SK-N-SH treated with all-trans-retinoic acid at 6 μM for 48 hours (cell line): ENCODE data around the gene RAB9B.

Experiments
- ARNTL ChIP-seq: fragments of 450-650 bp; formaldehyde crosslinking; IDR thresholded peaks from 2 replicates; pipeline ENCODE4 v1.5.0; 2020; ENCODE audit warnings: low read depth, mild to moderate bottlenecking, moderate library complexity, borderline replicate concordance
- GLIS3 ChIP-seq: fragments of 250-450 bp; sonication (Bioruptor Pico); IDR thresholded peaks from 2 replicates; pipeline ENCODE4 v1.5.0; 2020; ENCODE audit warnings: mild to moderate bottlenecking, moderate library complexity
- RARB ChIP-seq: fragments of 250-450 bp; sonication (Bioruptor Pico); IDR thresholded peaks from 2 replicates; pipeline ENCODE4 v1.8.0; 2021; ENCODE audit warnings: mild to moderate bottlenecking, moderate library complexity
- TOX ChIP-seq: fragments of 250-450 bp; sonication (Bioruptor Pico); IDR thresholded peaks from 2 replicates; pipeline ENCODE4 v1.8.0; 2021; ENCODE audit warnings: mild to moderate bottlenecking, moderate library complexity, borderline replicate concordance
- ZFP3 ChIP-seq: fragments of 250-450 bp; sonication (Bioruptor Pico); IDR thresholded peaks from 2 replicates; pipeline ENCODE4 v1.5.0; 2020; ENCODE audit warnings: mild to moderate bottlenecking, moderate library complexity
- ZFP30 ChIP-seq: fragments of 450-650 bp; formaldehyde crosslinking; IDR thresholded peaks from 2 replicates; pipeline ENCODE4 v1.5.0; 2022; ENCODE audit warnings: mild to moderate bottlenecking, moderate library complexity
- ZNF565 ChIP-seq: fragments of 450-650 bp; formaldehyde crosslinking; conservative IDR thresholded peaks from 2 replicates; pipeline ENCODE4 v1.5.0; 2020; ENCODE audit warnings: low read depth, mild to moderate bottlenecking, moderate library complexity
- ZNF70 ChIP-seq: fragments of 450-650 bp; formaldehyde crosslinking; IDR thresholded peaks from 2 replicates; pipeline ENCODE4 v1.5.0; 2020; ENCODE audit warnings: mild to moderate bottlenecking, moderate library complexity
- TF ChIP-seq, protein P1 (sequence below): fragments of 250-450 bp; sonication (Bioruptor Pico); IDR thresholded peaks from 2 replicates; pipeline ENCODE4 v1.8.0; 2020; ENCODE audit warnings: mild to moderate bottlenecking, moderate library complexity, borderline replicate concordance
- TF ChIP-seq, protein P2 (sequence below): fragments of 250-450 bp; sonication (Bioruptor Pico); IDR thresholded peaks from 2 replicates; pipeline ENCODE4 v1.5.0; 2020; ENCODE audit warnings: mild to moderate bottlenecking, moderate library complexity
- TF ChIP-seq, protein P3 (sequence below): fragments of 250-450 bp; sonication (Bioruptor Pico); IDR thresholded peaks from 2 replicates; pipeline ENCODE4 v1.5.1; 2020; ENCODE audit warnings: low read depth, mild to moderate bottlenecking, moderate library complexity

DNA sequence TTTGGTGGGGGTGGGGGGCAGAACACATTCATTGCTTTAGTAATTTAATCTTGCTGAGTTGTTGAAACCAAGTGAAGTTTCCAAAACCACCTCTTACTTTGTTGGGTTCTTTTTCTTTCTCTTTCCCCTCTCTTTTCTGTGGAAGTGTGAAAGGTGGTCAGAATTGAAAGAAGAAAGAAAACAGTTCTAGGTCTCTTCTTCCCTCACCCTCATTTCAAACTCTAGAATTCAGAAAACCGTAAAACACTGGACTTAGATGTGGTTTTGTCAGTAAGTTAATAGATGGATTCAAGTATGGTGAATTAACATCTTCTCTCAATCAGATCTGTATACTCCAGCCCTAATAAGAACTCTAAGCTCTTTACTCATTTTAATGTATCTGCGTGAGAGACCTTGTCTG is 31.7 kb downstream of the RAB9B start:
- TF ChIP-seq ZFP3 (CRISPR knock-in tag) (no peak), ZFP30 (CRISPR knock-in tag) (no peak), RARB (CRISPR knock-in tag) (no peak), ZNF70 (CRISPR knock-in tag) (no peak), GLIS3 (CRISPR knock-in tag) (no peak), ZNF565 (no peak), TOX (CRISPR knock-in tag) (no peak), ARNTL (CRISPR knock-in tag) (no peak)
- TF ChIP-seq, protein P1, sequence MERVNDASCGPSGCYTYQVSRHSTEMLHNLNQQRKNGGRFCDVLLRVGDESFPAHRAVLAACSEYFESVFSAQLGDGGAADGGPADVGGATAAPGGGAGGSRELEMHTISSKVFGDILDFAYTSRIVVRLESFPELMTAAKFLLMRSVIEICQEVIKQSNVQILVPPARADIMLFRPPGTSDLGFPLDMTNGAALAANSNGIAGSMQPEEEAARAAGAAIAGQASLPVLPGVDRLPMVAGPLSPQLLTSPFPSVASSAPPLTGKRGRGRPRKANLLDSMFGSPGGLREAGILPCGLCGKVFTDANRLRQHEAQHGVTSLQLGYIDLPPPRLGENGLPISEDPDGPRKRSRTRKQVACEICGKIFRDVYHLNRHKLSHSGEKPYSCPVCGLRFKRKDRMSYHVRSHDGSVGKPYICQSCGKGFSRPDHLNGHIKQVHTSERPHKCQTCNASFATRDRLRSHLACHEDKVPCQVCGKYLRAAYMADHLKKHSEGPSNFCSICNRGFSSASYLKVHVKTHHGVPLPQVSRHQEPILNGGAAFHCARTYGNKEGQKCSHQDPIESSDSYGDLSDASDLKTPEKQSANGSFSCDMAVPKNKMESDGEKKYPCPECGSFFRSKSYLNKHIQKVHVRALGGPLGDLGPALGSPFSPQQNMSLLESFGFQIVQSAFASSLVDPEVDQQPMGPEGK (CRISPR knock-in tag) = no peak
- TF ChIP-seq, protein P2, sequence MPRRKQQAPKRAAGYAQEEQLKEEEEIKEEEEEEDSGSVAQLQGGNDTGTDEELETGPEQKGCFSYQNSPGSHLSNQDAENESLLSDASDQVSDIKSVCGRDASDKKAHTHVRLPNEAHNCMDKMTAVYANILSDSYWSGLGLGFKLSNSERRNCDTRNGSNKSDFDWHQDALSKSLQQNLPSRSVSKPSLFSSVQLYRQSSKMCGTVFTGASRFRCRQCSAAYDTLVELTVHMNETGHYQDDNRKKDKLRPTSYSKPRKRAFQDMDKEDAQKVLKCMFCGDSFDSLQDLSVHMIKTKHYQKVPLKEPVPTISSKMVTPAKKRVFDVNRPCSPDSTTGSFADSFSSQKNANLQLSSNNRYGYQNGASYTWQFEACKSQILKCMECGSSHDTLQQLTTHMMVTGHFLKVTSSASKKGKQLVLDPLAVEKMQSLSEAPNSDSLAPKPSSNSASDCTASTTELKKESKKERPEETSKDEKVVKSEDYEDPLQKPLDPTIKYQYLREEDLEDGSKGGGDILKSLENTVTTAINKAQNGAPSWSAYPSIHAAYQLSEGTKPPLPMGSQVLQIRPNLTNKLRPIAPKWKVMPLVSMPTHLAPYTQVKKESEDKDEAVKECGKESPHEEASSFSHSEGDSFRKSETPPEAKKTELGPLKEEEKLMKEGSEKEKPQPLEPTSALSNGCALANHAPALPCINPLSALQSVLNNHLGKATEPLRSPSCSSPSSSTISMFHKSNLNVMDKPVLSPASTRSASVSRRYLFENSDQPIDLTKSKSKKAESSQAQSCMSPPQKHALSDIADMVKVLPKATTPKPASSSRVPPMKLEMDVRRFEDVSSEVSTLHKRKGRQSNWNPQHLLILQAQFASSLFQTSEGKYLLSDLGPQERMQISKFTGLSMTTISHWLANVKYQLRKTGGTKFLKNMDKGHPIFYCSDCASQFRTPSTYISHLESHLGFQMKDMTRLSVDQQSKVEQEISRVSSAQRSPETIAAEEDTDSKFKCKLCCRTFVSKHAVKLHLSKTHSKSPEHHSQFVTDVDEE (CRISPR knock-in tag) = no peak
- TF ChIP-seq, protein P3, sequence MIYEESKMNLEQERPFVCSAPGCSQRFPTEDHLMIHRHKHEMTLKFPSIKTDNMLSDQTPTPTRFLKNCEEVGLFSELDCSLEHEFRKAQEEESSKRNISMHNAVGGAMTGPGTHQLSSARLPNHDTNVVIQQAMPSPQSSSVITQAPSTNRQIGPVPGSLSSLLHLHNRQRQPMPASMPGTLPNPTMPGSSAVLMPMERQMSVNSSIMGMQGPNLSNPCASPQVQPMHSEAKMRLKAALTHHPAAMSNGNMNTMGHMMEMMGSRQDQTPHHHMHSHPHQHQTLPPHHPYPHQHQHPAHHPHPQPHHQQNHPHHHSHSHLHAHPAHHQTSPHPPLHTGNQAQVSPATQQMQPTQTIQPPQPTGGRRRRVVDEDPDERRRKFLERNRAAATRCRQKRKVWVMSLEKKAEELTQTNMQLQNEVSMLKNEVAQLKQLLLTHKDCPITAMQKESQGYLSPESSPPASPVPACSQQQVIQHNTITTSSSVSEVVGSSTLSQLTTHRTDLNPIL (CRISPR knock-in tag) = no peak
